Stimulated activated CD8-positive, alpha-beta memory T cell treated with anti-CD3 and anti-CD28 coated beads, Interleukin-15, amount 100 ng/mL, for 24 hours (primary cell): ENCODE results near the gene CYTH3.
"Not testable (repeated sequence)": the region's sequence is repeated elsewhere in the genome, so short reads cannot be mapped to it uniquely, and the experiment has no call there.

Experiments used
- DNase-seq: peaks from one replicate; pipeline ENCODE4 v3.0.0-alpha.2; 2020; ENCODE audit warnings: low read depth

The CYTH3 gene

GRCh38 chr7:6272481-6273323, at the start of gene CYTH3:
TSS of gene CYTH3 (minus strand) at chr7:6272624. CDS start at chr7:6272507, 117 bp downstream.
- DNase-seq, result peak; percentile 65

GRCh38 chr7:6320791-6321190, 48.4 kb upstream of the CYTH3 start:
- no peak for DNase-seq

GRCh38 chr7:6317797-6318438, 45.5 kb upstream of the CYTH3 start:
- DNase-seq, result no peak

GRCh38 chr7:6316226-6316625, 43.8 kb upstream of the CYTH3 start:
- no peak for DNase-seq

- no peak for DNase-seq
Observed at GRCh38 chr7:6315746-6316145, 43.3 kb upstream of the CYTH3 start.

- no peak for DNase-seq
Observed at GRCh38 chr7:6310271-6310993, 38.0 kb upstream of the CYTH3 start.

- DNase-seq, result no peak
Observed at GRCh38 chr7:6307762-6308161, 35.3 kb upstream of the CYTH3 start.

- no peak for DNase-seq
Observed at GRCh38 chr7:6306471-6306870, 34.0 kb upstream of the CYTH3 start.

GRCh38 chr7:6305330-6305729, 32.9 kb upstream of the CYTH3 start:
- no peak for DNase-seq

GRCh38 chr7:6301446-6301845, 29.0 kb upstream of the CYTH3 start:
- DNase-seq, result not testable (repeated sequence)

- DNase-seq, result no peak
Observed at GRCh38 chr7:6299774-6300173, 27.4 kb upstream of the CYTH3 start.

- no peak for DNase-seq
Observed at GRCh38 chr7:6294839-6295238, 22.4 kb upstream of the CYTH3 start.

GRCh38 chr7:6293202-6293601, 20.8 kb upstream of the CYTH3 start:
- DNase-seq, result no peak

GRCh38 chr7:6291941-6292340, 19.5 kb upstream of the CYTH3 start:
- DNase-seq, result not testable (repeated sequence)

GRCh38 chr7:6291531-6291930, 19.1 kb upstream of the CYTH3 start:
- DNase-seq, result no peak

GRCh38 chr7:6290319-6290741, 17.9 kb upstream of the CYTH3 start:
- no peak for DNase-seq

- no peak for DNase-seq
Observed at GRCh38 chr7:6288270-6288860, 15.9 kb upstream of the CYTH3 start.

- no peak for DNase-seq
Observed at GRCh38 chr7:6286486-6286885, 14.1 kb upstream of the CYTH3 start.

GRCh38 chr7:6284461-6285360, 12.3 kb upstream of the CYTH3 start:
- no peak for DNase-seq

- no peak for DNase-seq
Observed at GRCh38 chr7:6284055-6284400, 11.6 kb upstream of the CYTH3 start.

GRCh38 chr7:6283391-6284054, 11.1 kb upstream of the CYTH3 start:
- DNase-seq, result not testable (repeated sequence)
